Endothelial cell of umbilical vein (primary cell): ENCODE results near the gene ATG7. TPM values are rescaled to one million over a fixed set of nuclear protein-coding genes. Genes with fewer than 3 reads are reported as not detected.

Experiments
- BruUV-seq: library from RNA; stranded (reverse); fragments of 400-500 nt; replicated peaks from 2 replicates; lab custom pipeline; 2021; lab: Mats Ljungman, UMichigan
- CTCF ChIA-PET: fragments of 300-600, 350-600 bp; sonication (Branson Sonifier 250); formaldehyde crosslinking; loops from one replicate; lab custom pipeline; 2021; ENCODE audit warnings: antibody characterized with exemption, inconsistent platforms; lab: Charles Lee
- POLR2A ChIA-PET: fragments of 300-600, 350-600 bp; sonication (Branson Sonifier 250); formaldehyde crosslinking; loops from one replicate; lab custom pipeline; 2021; ENCODE audit warnings: antibody characterized with exemption, inconsistent platforms; lab: Charles Lee
- DNase-seq: peaks from one replicate; pipeline ENCODE4 v3.0.0-alpha.2; 2011; ENCODE audit warnings: low read depth, low spot score
- FAIRE-seq: peaks from 2 replicates; lab custom pipeline; 2011; peaks lifted over from hg19 to GRCh38; lab: Jason Lieb, UNC
- H2AFZ ChIP-seq: 2 replicates; pipeline ENCODE4 v1.6.0; 2012; ENCODE audit warnings: low read depth, low read length, control low read depth, inconsistent platforms
- H3K27ac ChIP-seq: 2 replicates; pipeline ENCODE4 v1.5.1; 2011; ENCODE audit warnings: low read depth, mild to moderate bottlenecking, control low read depth, low read length, moderate library complexity; ENCODE audit not compliant: insufficient read depth
- H3K27me3 ChIP-seq, 2 experiments: 2 replicates each; pipeline versions ENCODE4 v1.6.0 to v1.6.1; 2011; ENCODE audit warnings: low read length in 2 of 2, mixed read lengths in 1 of 2; ENCODE audit not compliant: control insufficient read depth in 2 of 2, insufficient read depth in 2 of 2
- H3K36me3 ChIP-seq, 2 experiments: 2 replicates in 1 of 2; 3 replicates in 1 of 2; pipeline ENCODE4 v1.5.1; 2011; ENCODE audit warnings: low read length in 2 of 2, mild to moderate bottlenecking in 1 of 2, moderate library complexity in 1 of 2; ENCODE audit not compliant: control insufficient read depth in 2 of 2, insufficient read depth in 2 of 2; ENCODE audit errors: extremely low read depth in 1 of 2
- H3K4me1 ChIP-seq: 3 replicates; pipeline ENCODE4 v1.5.1; 2011; ENCODE audit warnings: mild to moderate bottlenecking, low read length; ENCODE audit not compliant: control insufficient read depth, insufficient read depth; ENCODE audit errors: extremely low read depth
- H3K4me2 ChIP-seq: 2 replicates; pipeline ENCODE4 v1.6.1; 2011; ENCODE audit warnings: low read length, control low read depth, mixed read lengths; ENCODE audit not compliant: insufficient read depth
- H3K4me3 ChIP-seq, 3 experiments: fragments of 200-600 bp in 1 of 3; sonication (generic), shearing (Covaris generic) in 1 of 3; replicated peaks in 1 of 3; 2 replicates each; pipeline ENCODE4 v1.5.1; 2011 to 2016; ENCODE audit warnings: control low read depth in 3 of 3, low read length in 3 of 3, mild to moderate bottlenecking in 2 of 3, inconsistent platforms in 1 of 3, low read depth in 1 of 3, moderate library complexity in 1 of 3; ENCODE audit not compliant: insufficient read depth in 1 of 3
- H3K79me2 ChIP-seq: 2 replicates; pipeline ENCODE4 v1.6.0; 2012; ENCODE audit warnings: low read length, inconsistent platforms; ENCODE audit not compliant: control insufficient read depth, insufficient read depth
- H3K9ac ChIP-seq: replicated peaks from 2 replicates; pipeline ENCODE3; 2011; ENCODE audit warnings: low read length, control low read depth; ENCODE audit not compliant: insufficient read depth; ENCODE audit errors: extremely low read depth
- H3K9me1 ChIP-seq: replicated peaks from 3 replicates; pipeline ENCODE4 v1.6.0; 2011; ENCODE audit warnings: mild to moderate bottlenecking, low read length; ENCODE audit not compliant: control insufficient read depth, insufficient read depth; ENCODE audit errors: extremely low read depth
- H3K9me3 ChIP-seq: replicated peaks from 2 replicates; pipeline ENCODE4 v1.5.1; 2012; ENCODE audit warnings: low read length, inconsistent platforms; ENCODE audit not compliant: control insufficient read depth, insufficient read depth
- H4K20me1 ChIP-seq: replicated peaks from 2 replicates; pipeline ENCODE3; 2011; ENCODE audit warnings: mild to moderate bottlenecking, low read length; ENCODE audit not compliant: control insufficient read depth, insufficient read depth; ENCODE audit errors: extremely low read depth
- CTCF ChIP-seq, 2 donors: IDR thresholded peaks; 1 replicate in 1 of 2; 2 replicates in 1 of 2; pipeline ENCODE4 v1.5.1; 2011; ENCODE audit warnings: low read length in 2 of 2, mild to moderate bottlenecking in 2 of 2, moderate library complexity in 2 of 2, control low read depth in 1 of 2, inconsistent platforms in 1 of 2, low read depth in 1 of 2; ENCODE audit not compliant: insufficient read depth in 1 of 2; ENCODE audit errors: extremely low read depth in 1 of 2
- EZH2 ChIP-seq: IDR thresholded peaks from 2 replicates; pipeline ENCODE4 v1.6.1; 2012; ENCODE audit warnings: borderline replicate concordance, low read depth, mild to moderate bottlenecking, moderate library complexity, low read length, inconsistent platforms; ENCODE audit not compliant: severe bottlenecking
- FOS ChIP-seq: IDR thresholded peaks from 2 replicates; pipeline ENCODE4 v1.6.1; 2011; ENCODE audit warnings: mild to moderate bottlenecking, low read length, moderate library complexity, borderline replicate concordance; ENCODE audit not compliant: insufficient read depth
- GATA2 ChIP-seq: IDR thresholded peaks from 2 replicates; pipeline ENCODE4 v1.7.0; 2011; ENCODE audit warnings: low read depth, mild to moderate bottlenecking, moderate library complexity, mixed read lengths, low read length; ENCODE audit not compliant: insufficient read length, insufficient read depth
- JUN ChIP-seq: IDR thresholded peaks from 2 replicates; pipeline ENCODE4 v1.6.1; 2011; ENCODE audit warnings: borderline replicate concordance, low read depth; ENCODE audit not compliant: insufficient read length, insufficient read depth
- MAX ChIP-seq: IDR thresholded peaks from 2 replicates; pipeline ENCODE4 v1.6.1; 2011; ENCODE audit not compliant: insufficient read depth, insufficient read length
- MYC ChIP-seq: IDR thresholded peaks from one replicate; pipeline ENCODE4 v1.6.1; 2011; ENCODE audit warnings: mild to moderate bottlenecking, low read depth, low read length
- POLR2A ChIP-seq: IDR thresholded peaks from 2 replicates; pipeline ENCODE4 v1.6.1; 2012; ENCODE audit warnings: low read depth, mild to moderate bottlenecking, control low read depth, low read length
- POLR2AphosphoS5 ChIP-seq: IDR thresholded peaks from 2 replicates; pipeline ENCODE4 v1.6.1; 2012; ENCODE audit warnings: low read depth, mild to moderate bottlenecking, control low read depth, low read length, moderate library complexity; ENCODE audit not compliant: insufficient read depth
- dilution Hi-C: fragments of 300-500 bp; cut with MboI; formaldehyde crosslinking; loops from one replicate; pipeline ENCODE4 v1.15.0; 2019; ENCODE audit warnings: low sequenced_read_pairs; ENCODE audit not compliant: extremely low pct_ligation_motif_present
- intact Hi-C: fragments of 100-400 bp; cut with micrococcal nuclease; formaldehyde crosslinking; loops from one replicate; pipeline ENCODE4 v1.10.0; 2022
- polyA plus RNA-seq, 4 experiments: library from polyadenylated mRNA; depleted of rRNA in 3 of 4; stranded (reverse) in 3 of 4; unstranded in 1 of 4; fragments of >200 nt; gene quantifications; 2 replicates each; pipeline versions ENCODE4 v1.2.1 to v1.2.3, GENCODE V29; 2011 to 2012; ENCODE audit warnings: missing spikeins in 1 of 4
- total RNA-seq: library from RNA; stranded (reverse); gene quantifications from 2 replicates; pipeline ENCODE4 v1.2.3, GENCODE V29; 2021

Gene ATG7
- total and polyA plus RNA-seq, 2 donors (not counting 3 experiments of a cell fraction or from before 2014, with no cell fraction given), result 30.8 to 48.3 TPM

- peaks cover 2 to 23% of the 10 kb centered on the region in 2 experiments for H3K36me3 ChIP-seq
- no peak overlapping the region for H3K4me3 ChIP-seq
- H3K9me1 ChIP-seq, result no peaks in the 10 kb centered on the region
- H3K27me3 ChIP-seq, result no peaks in the 10 kb centered on the region
- BruUV-seq, result no TSS peak
- ChIA-PET CTCF (interaction anchor here (1.0 to 3.4 kb wide), 6 partner anchors 14 to 174 kb away, joined by 3 to 19 read pairs (median 3); partner anchors contain the start of gene VGLL4), POLR2A (no interaction called here)
- H4K20me1 ChIP-seq, result no peaks in the 10 kb centered on the region
- dilution Hi-C loops, result no loop called here
- intact Hi-C loops, result no loop called here
- H3K79me2 ChIP-seq, result peaks cover 29% of the 10 kb centered on the region
- no peak overlapping the region for H3K9ac ChIP-seq
- DNase-seq (no peak), FAIRE-seq (no peak)
- peaks cover 33% of the 10 kb centered on the region for H3K4me1 ChIP-seq
- H2AFZ ChIP-seq, result no peak overlapping the region
- H3K27ac ChIP-seq, result no peak overlapping the region
- H3K9me3 ChIP-seq, result no peaks in the 10 kb centered on the region
- no peak overlapping the region for H3K4me2 ChIP-seq
- TF ChIP-seq MYC, result no peak
- TF ChIP-seq GATA2, result no peak
- no peak for TF ChIP-seq MAX
- TF ChIP-seq POLR2AphosphoS5, result no peak
- TF ChIP-seq EZH2, result no peak
- no peak for TF ChIP-seq POLR2A
- TF ChIP-seq CTCF (IDR thresholded peaks at IDR 0.05; ENCODE audit: extremely low read depth in 1 of 2, insufficient read depth in 1 of 2, low read depth in 1 of 2, low read length in 2 of 2), result no peak
- no peak for TF ChIP-seq JUN
- TF ChIP-seq FOS, result no peak
These were observed 282.0 kb downstream of the ATG7 start for GRCh38 chr3:11554236-11554610.
